Measurements from ENCODE around the gene LHFPL2. TPM values are rescaled to one million over a fixed set of nuclear protein-coding genes. Genes with fewer than 3 reads are reported as not detected.

The LHFPL2 gene
- total and polyA plus RNA-seq, 2 experiments from 2014 or later: 10.6 to 50.8 TPM

- TF ChIP-seq ZNF462 (CRISPR knock-in tag; IDR thresholded peaks at IDR 0.05) (no peak), CREB1 (CRISPR knock-in tag; IDR thresholded peaks at IDR 0.05; ENCODE audit: low read depth) (no peak), REST (IDR thresholded peaks at IDR 0.05; ENCODE audit: unreplicated experiment) (no peak), EZH2 (IDR thresholded peaks at IDR 0.05; ENCODE audit: low read depth, unreplicated experiment) (no peak), NANOG (IDR thresholded peaks at IDR 0.05; ENCODE audit: borderline replicate concordance) (no peak)
Observed at GRCh38 chr5:78492650-78493049, 155.9 kb downstream of the LHFPL2 start (continued).

GRCh38 chr5:78492224-78492623 lies 156.3 kb downstream of the LHFPL2 start:
- Mint-ChIP-seq H3K27me3 (ENCODE audit: insufficient read depth, low read depth, poor library complexity) (peaks cover 10% of the 10 kb centered on the region), H3K4me3 (no peak overlapping the region), H3K4me1 (peaks cover 41% of the 10 kb centered on the region), H3K36me3 (ENCODE audit: low read depth) (peaks cover 38% of the 10 kb centered on the region), H3K27ac (peak overlapping the region; percentile 55; the same call in 1 of the 2 replicates), H3K9me3 (no peaks in the 10 kb centered on the region)
- Histone ChIP-seq H3K9me2 (ENCODE audit: insufficient read depth) (peaks cover 10% of the 10 kb centered on the region; the same call in 1 of the 2 replicates), H3K4me2 (no peak overlapping the region), H3K27ac (ENCODE audit: low read depth) (no peak overlapping the region), H3K4me3 (no peak overlapping the region), H2AFZ (no peak overlapping the region), H3K27me3 (ENCODE audit: insufficient read depth) (no peaks in the 10 kb centered on the region), H3K79me2 (replicated peaks; ENCODE audit: insufficient read depth) (peaks cover 14% of the 10 kb centered on the region), H3F3A (replicated peaks; ENCODE audit: low read depth) (no peaks in the 10 kb centered on the region), H4K20me1 (replicated peaks; ENCODE audit: insufficient read depth) (peaks cover under 1% of the 10 kb centered on the region), H3K4me1 (ENCODE audit: insufficient read depth) (peaks cover 23% of the 10 kb centered on the region), H3K36me3 (ENCODE audit: insufficient read depth) (peaks cover 2% of the 10 kb centered on the region; the same call in 1 of the 2 replicates)
- ATAC-seq (no peak), DNase-seq (ENCODE audit: low spot score) (no peak)
- TF ChIP-seq CREB1 (CRISPR knock-in tag; IDR thresholded peaks at IDR 0.05; ENCODE audit: low read depth) (no peak), ZNF462 (CRISPR knock-in tag; IDR thresholded peaks at IDR 0.05) (no peak)
